ENCODE measurements around the gene MIDN. TPM values are rescaled to one million over a fixed set of nuclear protein-coding genes. Genes with fewer than 3 reads are reported as not detected.

Gene MIDN
- total and polyA plus RNA-seq, 2 experiments from 2014 or later: 30.1 to 98.4 TPM

- Histone ChIP-seq H3K4me3 (peak overlapping the region; percentile 66), H3K9me2 (replicated peaks; ENCODE audit: insufficient read depth) (no peaks in the 10 kb centered on the region), H3K9me3 (ENCODE audit: low read depth) (no peaks in the 10 kb centered on the region), H3K27me3 (no peaks in the 10 kb centered on the region), H3K36me3 (replicated peaks; ENCODE audit: insufficient read depth, low read depth) (no peaks in the 10 kb centered on the region), H3K4me1 (ENCODE audit: insufficient read depth) (peaks cover 71% of the 10 kb centered on the region), H2AFZ (no peak overlapping the region), H3K79me2 (peaks cover 28% of the 10 kb centered on the region), H3K27ac (peak overlapping the region; percentile 98), H3K4me2 (peak overlapping the region; percentile 93), H4K20me1 (ENCODE audit: insufficient read depth, poor library complexity, severe bottlenecking) (peaks cover 15% of the 10 kb centered on the region)
- WGBS (ENCODE audit: low lambda C conversion rate, missing lambda C conversion rate): 4% methylated on average over 49 of the region's 83 CpGs
- TF ChIP-seq EZH2phosphoT487 (IDR thresholded peaks at IDR 0.05; ENCODE audit: low read depth, severe bottlenecking, unreplicated experiment): no peak
- no peak for TF ChIP-seq EZH2 (IDR thresholded peaks at IDR 0.05; ENCODE audit: borderline replicate concordance)
- TF ChIP-seq, protein P1, sequence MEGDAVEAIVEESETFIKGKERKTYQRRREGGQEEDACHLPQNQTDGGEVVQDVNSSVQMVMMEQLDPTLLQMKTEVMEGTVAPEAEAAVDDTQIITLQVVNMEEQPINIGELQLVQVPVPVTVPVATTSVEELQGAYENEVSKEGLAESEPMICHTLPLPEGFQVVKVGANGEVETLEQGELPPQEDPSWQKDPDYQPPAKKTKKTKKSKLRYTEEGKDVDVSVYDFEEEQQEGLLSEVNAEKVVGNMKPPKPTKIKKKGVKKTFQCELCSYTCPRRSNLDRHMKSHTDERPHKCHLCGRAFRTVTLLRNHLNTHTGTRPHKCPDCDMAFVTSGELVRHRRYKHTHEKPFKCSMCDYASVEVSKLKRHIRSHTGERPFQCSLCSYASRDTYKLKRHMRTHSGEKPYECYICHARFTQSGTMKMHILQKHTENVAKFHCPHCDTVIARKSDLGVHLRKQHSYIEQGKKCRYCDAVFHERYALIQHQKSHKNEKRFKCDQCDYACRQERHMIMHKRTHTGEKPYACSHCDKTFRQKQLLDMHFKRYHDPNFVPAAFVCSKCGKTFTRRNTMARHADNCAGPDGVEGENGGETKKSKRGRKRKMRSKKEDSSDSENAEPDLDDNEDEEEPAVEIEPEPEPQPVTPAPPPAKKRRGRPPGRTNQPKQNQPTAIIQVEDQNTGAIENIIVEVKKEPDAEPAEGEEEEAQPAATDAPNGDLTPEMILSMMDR (IDR thresholded peaks at IDR 0.05; ENCODE audit: poor library complexity): no peak
- peak; percentile 99 for DNase-seq (ENCODE audit: low spot score)
Measured at GRCh38 chr19:1260749-1261537, 12.6 kb downstream of the MIDN start.

DNA sequence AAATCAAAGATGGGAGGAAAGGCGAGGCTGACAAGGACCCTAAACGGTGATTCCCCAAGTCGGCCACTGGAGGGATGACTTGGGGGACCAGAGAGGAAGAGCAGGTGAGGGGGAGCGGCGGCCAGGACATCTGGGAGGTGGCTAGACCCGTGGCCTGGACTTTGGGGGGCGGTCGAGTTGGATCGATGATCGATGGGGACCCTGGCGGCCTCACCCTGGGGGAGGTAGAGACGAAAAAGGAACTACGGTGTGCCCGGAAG lies 13.1 kb downstream of the MIDN start:
- peak overlapping the region; percentile 66 for H3K4me3 ChIP-seq
- peaks cover 12% of the 10 kb centered on the region for H4K20me1 ChIP-seq (ENCODE audit: insufficient read depth, poor library complexity, severe bottlenecking)
- H2AFZ ChIP-seq: no peak overlapping the region
- no peak for DNase-seq (ENCODE audit: low spot score)
- H3K9me3 ChIP-seq (ENCODE audit: low read depth): no peaks in the 10 kb centered on the region
- H3K27me3 ChIP-seq: no peaks in the 10 kb centered on the region
- WGBS (ENCODE audit: low lambda C conversion rate, missing lambda C conversion rate): 33% methylated on average over 11 of the region's 14 CpGs
- no peaks in the 10 kb centered on the region for H3K9me2 ChIP-seq (replicated peaks; ENCODE audit: insufficient read depth)
- H3K4me1 ChIP-seq (ENCODE audit: insufficient read depth): peaks cover 76% of the 10 kb centered on the region
- H3K36me3 ChIP-seq (replicated peaks; ENCODE audit: insufficient read depth, low read depth): no peaks in the 10 kb centered on the region
- no peak for TF ChIP-seq EZH2phosphoT487 (IDR thresholded peaks at IDR 0.05; ENCODE audit: low read depth, severe bottlenecking, unreplicated experiment)
- TF ChIP-seq EZH2 (IDR thresholded peaks at IDR 0.05; ENCODE audit: borderline replicate concordance): no peak
- TF ChIP-seq, protein P1 (IDR thresholded peaks at IDR 0.05; ENCODE audit: poor library complexity): peak; percentile 6
- peak overlapping the region; percentile 98 for H3K27ac ChIP-seq
- H3K4me2 ChIP-seq: peak overlapping the region; percentile 93
- peaks cover 22% of the 10 kb centered on the region for H3K79me2 ChIP-seq

GRCh38 chr19:1261798-1262622 lies 13.6 kb downstream of the MIDN start:
- no peaks in the 10 kb centered on the region for H3K36me3 ChIP-seq (replicated peaks; ENCODE audit: insufficient read depth, low read depth)
- peak overlapping the region; percentile 98 for H3K27ac ChIP-seq
- DNase-seq (ENCODE audit: low spot score): peak; percentile 90
- no peak overlapping the region for H3K4me3 ChIP-seq
- H3K4me1 ChIP-seq (ENCODE audit: insufficient read depth): peaks cover 78% of the 10 kb centered on the region
- WGBS (ENCODE audit: low lambda C conversion rate, missing lambda C conversion rate): 50% methylated on average over 22 of the region's 28 CpGs
- peaks cover 17% of the 10 kb centered on the region for H3K79me2 ChIP-seq
- H3K27me3 ChIP-seq: no peaks in the 10 kb centered on the region
- H3K9me3 ChIP-seq (ENCODE audit: low read depth): no peaks in the 10 kb centered on the region
- TF ChIP-seq, protein P1 (IDR thresholded peaks at IDR 0.05; ENCODE audit: poor library complexity): no peak
- TF ChIP-seq EZH2 (IDR thresholded peaks at IDR 0.05; ENCODE audit: borderline replicate concordance): no peak
- TF ChIP-seq EZH2phosphoT487 (IDR thresholded peaks at IDR 0.05; ENCODE audit: low read depth, severe bottlenecking, unreplicated experiment): no peak
- H4K20me1 ChIP-seq (ENCODE audit: insufficient read depth, poor library complexity, severe bottlenecking): peaks cover 8% of the 10 kb centered on the region
- H2AFZ ChIP-seq: no peak overlapping the region
- H3K9me2 ChIP-seq (replicated peaks; ENCODE audit: insufficient read depth): no peaks in the 10 kb centered on the region
- peak overlapping the region; percentile 93 for H3K4me2 ChIP-seq

Data from hepatocyte (in vitro differentiated cells).